ENCODE results near the gene CACNA2D4.
"Not testable (repeated sequence)": the region's sequence is repeated elsewhere in the genome, so short reads cannot be mapped to it uniquely, and the experiment has no call there.

The CACNA2D4 gene

GRCh38 chr12:1918081-1918883, at the start of gene CACNA2D4:
Gene CACNA2D4, minus strand, starts transcription at chr12:1918652. Its CDS starts 179 bp downstream, at chr12:1918473.
- DNase-seq (ENCODE audit: low read depth) = no peak
- no peak within 1 kb of the TSS for H3K4me3 ChIP-seq (ENCODE audit: low read depth, low read length)

GRCh38 chr12:1966561-1967226, 48.2 kb upstream of the CACNA2D4 start:
- DNase-seq (ENCODE audit: low read depth) = no peak
- H3K4me3 ChIP-seq (ENCODE audit: low read depth, low read length) = no peak overlapping the region

- DNase-seq (ENCODE audit: low read depth) = no peak
- H3K4me3 ChIP-seq (ENCODE audit: low read depth, low read length) = no peak overlapping the region
These were observed 47.5 kb upstream of the CACNA2D4 start for GRCh38 chr12:1965916-1966315.

GRCh38 chr12:1962051-1963020, 43.9 kb upstream of the CACNA2D4 start:
- no peak overlapping the region for H3K4me3 ChIP-seq (ENCODE audit: low read depth, low read length)
- no peak for DNase-seq (ENCODE audit: low read depth)

- H3K4me3 ChIP-seq (ENCODE audit: low read depth, low read length) = no peak overlapping the region
- DNase-seq (ENCODE audit: low read depth) = no peak
These were observed 38.3 kb upstream of the CACNA2D4 start for GRCh38 chr12:1956716-1957115.

GRCh38 chr12:1949771-1950470, 31.5 kb upstream of the CACNA2D4 start:
- DNase-seq (ENCODE audit: low read depth) = no peak
- H3K4me3 ChIP-seq (ENCODE audit: low read depth, low read length) = no peak overlapping the region

- no peak for DNase-seq (ENCODE audit: low read depth)
- no peak overlapping the region for H3K4me3 ChIP-seq (ENCODE audit: low read depth, low read length)
These were observed 30.4 kb upstream of the CACNA2D4 start for GRCh38 chr12:1948883-1949282.

GRCh38 chr12:1947081-1947480, 28.6 kb upstream of the CACNA2D4 start:
- H3K4me3 ChIP-seq (ENCODE audit: low read depth, low read length) = no peak overlapping the region
- DNase-seq (ENCODE audit: low read depth) = peak; percentile 25

- no peak for DNase-seq (ENCODE audit: low read depth)
- H3K4me3 ChIP-seq (ENCODE audit: low read depth, low read length) = no peak overlapping the region
These were observed 27.8 kb upstream of the CACNA2D4 start for GRCh38 chr12:1946296-1946695.

- DNase-seq (ENCODE audit: low read depth); H3K4me3 ChIP-seq (ENCODE audit: low read depth, low read length): not testable (repeated sequence)
These were observed 27.1 kb upstream of the CACNA2D4 start for GRCh38 chr12:1945502-1945901.

- no peak overlapping the region for H3K4me3 ChIP-seq (ENCODE audit: low read depth, low read length)
- DNase-seq (ENCODE audit: low read depth) = no peak
These were observed 21.6 kb upstream of the CACNA2D4 start for GRCh38 chr12:1939801-1940607.

GRCh38 chr12:1939331-1939730, 20.9 kb upstream of the CACNA2D4 start:
- DNase-seq (ENCODE audit: low read depth) = no peak

GRCh38 chr12:1937481-1938224, 19.2 kb upstream of the CACNA2D4 start:
- no peak overlapping the region for H3K4me3 ChIP-seq (ENCODE audit: low read depth, low read length)
- no peak for DNase-seq (ENCODE audit: low read depth)

More at GRCh38 chr12:1939331-1939730, 20.9 kb upstream of the CACNA2D4 start:
- no peak overlapping the region for H3K4me3 ChIP-seq (ENCODE audit: low read depth, low read length)

- DNase-seq (ENCODE audit: low read depth) = no peak
These were observed 18.2 kb upstream of the CACNA2D4 start for GRCh38 chr12:1936406-1937320.

GRCh38 chr12:1935700-1936378, 17.4 kb upstream of the CACNA2D4 start:
- no peak for DNase-seq (ENCODE audit: low read depth)
- H3K4me3 ChIP-seq (ENCODE audit: low read depth, low read length) = no peak overlapping the region

More at GRCh38 chr12:1936406-1937320, 18.2 kb upstream of the CACNA2D4 start:
- no peak overlapping the region for H3K4me3 ChIP-seq (ENCODE audit: low read depth, low read length)

- no peak for DNase-seq (ENCODE audit: low read depth)
- no peak overlapping the region for H3K4me3 ChIP-seq (ENCODE audit: low read depth, low read length)
These were observed 16.8 kb upstream of the CACNA2D4 start for GRCh38 chr12:1935242-1935641.

Data from skeletal muscle cell (primary cell).